Activated gamma-delta T cell treated with anti-CD3 and anti-CD28 coated beads, Interleukin-2, amount 50 U/mL, for 16 hours (primary cell): ENCODE results near the gene CDH19.
"Not testable (repeated sequence)": the region's sequence is repeated elsewhere in the genome, so short reads cannot be mapped to it uniquely, and the experiment has no call there.

Experiments
- DNase-seq: peaks from one replicate; pipeline ENCODE4 v3.0.0-alpha.2; 2020; ENCODE audit warnings: low read depth

CDH19 gene

DNA sequence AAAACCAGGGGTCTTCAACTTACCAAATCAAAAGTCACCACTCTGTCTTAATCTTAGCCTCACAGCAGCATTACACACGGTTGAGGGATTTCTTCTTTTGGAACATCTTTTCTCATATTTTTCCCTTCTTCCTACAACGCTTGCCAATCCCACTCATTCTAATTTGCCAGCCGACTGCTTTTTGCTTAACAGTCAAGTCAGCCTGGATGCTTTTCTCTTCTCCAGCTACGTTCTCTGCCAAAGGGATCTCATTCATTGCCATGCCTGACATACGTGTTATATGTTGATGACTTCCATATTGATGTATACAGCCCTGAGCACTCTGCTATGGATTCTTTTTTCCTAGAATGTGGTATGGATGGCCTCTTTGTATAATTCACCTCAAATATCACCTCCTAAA, 37.3 kb downstream of the CDH19 start:
- no peak for DNase-seq

DNA sequence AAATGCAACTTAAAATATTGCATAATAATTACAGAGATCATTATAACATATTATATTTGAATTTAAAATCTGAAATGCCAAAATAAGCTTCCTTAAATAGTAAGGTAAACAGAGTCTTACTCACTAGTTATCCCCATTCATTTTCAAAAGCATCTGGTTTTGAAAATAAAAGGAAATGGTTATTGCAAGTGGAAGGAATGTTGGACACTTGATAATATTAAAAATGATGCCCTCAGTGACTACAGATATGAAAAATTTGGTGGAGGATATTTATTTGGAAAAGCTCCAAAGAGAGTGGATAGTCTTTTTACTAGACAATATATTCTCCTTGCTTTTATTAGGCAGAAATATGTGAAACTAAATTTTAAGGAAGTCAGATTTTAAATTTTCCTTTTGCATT, 39.7 kb downstream of the CDH19 start:
- no peak for DNase-seq

DNA sequence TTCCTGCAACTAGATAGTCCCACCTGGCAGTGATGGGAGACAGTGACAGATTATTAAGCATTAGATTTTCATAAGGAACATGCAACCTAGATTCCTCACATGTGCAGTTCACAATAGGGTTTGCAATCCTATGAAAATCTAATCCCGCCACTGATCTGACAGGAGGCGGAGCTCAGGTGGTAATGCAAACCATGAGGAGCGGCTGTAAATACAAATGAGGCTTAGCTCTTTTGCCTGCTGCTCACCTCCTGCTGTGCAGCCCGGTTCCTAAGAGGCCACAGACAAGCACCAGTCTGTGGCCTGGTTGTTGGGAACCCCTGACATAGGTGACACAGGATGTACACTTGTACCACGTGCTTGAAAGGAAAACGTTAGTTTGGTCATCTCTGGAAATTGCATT, 41.6 kb downstream of the CDH19 start:
- DNase-seq = no peak

GRCh38 chr18:66560094-66560493, 43.8 kb downstream of the CDH19 start:
- no peak for DNase-seq

GRCh38 chr18:66558773-66559172, 45.1 kb downstream of the CDH19 start:
- DNase-seq = no peak

DNA sequence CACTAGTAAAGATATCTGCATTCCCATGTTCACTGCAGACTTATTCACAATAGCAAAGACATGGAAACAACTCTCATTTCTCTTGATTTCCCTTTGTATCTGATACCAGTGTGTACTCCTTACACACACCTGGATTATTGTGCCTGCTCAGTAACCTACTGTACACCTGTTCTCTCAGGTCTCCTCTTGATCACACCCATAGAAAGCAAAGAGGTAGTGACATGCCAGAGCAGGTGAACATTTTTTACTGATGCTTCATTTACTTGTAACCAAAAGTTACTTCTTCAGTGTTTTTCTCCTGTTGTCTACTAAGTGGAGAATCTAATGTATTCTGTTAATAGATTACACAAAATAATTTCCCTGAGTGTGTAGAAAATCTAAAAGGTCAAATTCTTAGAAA, 46.8 kb downstream of the CDH19 start:
- no peak for DNase-seq

GRCh38 chr18:66555585-66555984, 48.3 kb downstream of the CDH19 start:
- DNase-seq = no peak

GRCh38 chr18:66553824-66554223, 50.1 kb downstream of the CDH19 start:
- DNase-seq = no peak

DNA sequence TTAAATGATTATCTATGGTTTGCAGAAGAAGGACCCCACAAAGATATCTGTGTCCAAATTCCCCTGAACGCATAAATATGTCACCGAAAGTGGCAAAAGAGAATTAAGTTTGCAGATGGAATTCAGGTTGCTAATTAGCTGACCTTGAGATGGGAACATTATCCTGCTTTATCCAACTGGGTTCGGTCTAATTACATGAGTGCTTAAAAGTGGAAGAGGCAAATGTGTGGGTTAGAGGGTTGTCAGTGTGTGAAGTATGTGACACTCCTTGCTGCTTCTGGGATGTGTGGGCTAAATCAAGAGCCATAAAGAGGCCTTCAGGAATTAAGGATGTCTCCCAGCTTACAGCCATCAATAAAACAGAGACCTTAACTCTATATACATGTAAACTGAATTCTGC, 53.5 kb downstream of the CDH19 start:
- no peak for DNase-seq

DNA sequence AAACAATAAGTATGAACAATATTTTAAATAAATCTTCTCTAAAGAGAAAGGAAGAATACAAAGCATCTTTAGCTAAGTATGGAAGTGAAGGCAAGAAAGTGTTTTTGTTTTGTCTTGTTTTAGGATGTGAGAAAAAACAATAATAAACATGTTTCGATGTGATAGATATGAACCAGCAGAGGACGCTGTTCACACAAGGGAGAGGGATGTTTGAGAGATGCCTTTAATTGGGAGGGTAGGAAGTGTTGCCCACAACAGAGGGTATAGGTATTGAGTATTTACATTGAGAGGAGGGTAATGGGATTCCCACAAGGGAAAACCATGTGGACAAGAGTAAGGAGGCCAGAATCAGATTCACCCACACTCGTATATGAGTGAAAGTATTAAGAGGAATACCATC, 55.1 kb downstream of the CDH19 start:
- no peak for DNase-seq

DNA sequence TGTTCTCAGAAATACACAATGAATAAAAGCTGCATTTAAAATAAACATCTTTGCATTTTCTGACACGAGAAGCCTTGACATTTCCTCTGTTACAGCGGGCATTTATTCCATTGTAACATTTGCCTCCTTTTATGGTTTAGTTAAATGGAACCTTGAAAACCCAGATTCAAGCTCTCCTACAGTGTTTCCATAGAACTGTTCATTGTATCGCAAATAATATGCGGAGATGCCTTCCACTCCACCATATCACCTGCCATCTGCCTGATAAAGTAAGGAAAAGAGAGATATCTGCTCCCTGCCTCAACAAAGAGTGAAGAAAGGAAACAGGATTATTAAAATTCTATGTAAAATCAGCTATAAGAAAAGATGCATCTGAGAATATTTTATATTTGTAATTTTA, 69.8 kb downstream of the CDH19 start:
- no peak for DNase-seq

- no peak for DNase-seq
Observed at GRCh38 chr18:66533693-66534092, 70.2 kb downstream of the CDH19 start.

- no peak for DNase-seq
Observed at GRCh38 chr18:66523219-66523991, 80.5 kb downstream of the CDH19 start.

- no peak for DNase-seq
Observed at GRCh38 chr18:66513996-66514395, 89.9 kb downstream of the CDH19 start.

DNA sequence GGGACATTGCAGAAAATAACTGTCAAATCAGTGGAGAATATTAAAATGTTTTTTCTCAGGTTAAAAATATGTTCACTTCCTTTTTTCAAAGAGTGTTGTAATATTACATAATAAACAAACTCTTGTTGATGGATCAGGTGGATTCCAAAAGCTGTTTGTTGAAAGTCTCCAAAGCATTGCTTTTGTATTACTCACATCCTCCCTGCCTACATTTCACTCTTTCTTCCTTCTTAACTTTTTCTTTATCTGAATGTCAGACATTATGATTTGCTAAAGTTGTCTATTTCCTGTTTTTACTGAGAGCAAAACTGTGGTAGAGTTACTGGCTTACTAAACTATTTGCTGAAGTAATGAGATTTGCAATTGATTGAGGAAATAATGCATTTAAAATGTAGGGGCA, 92.1 kb downstream of the CDH19 start:
- DNase-seq = no peak

- DNase-seq = no peak
Observed at GRCh38 chr18:66511289-66511688, 92.6 kb downstream of the CDH19 start.

- no peak for DNase-seq
Observed at GRCh38 chr18:66510357-66511045, 93.4 kb downstream of the CDH19 start.

DNA sequence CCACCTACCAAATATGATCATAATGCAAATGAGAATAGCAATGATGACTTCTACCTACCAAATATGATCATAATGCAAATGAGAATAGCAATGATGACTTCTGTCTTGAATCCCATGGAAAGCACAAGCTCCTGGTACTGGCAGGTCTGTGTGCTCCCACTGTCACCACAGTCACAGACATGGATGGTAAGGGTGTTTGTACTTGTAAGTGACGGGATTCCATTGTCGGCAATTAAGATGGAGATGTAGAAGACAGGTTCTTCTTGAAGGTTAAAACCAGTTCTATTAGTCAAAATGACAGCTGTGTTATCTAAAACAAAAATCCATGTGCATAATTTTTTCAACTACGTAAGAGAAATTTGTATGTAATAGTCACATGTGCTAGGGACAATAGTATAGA, 95.0 kb downstream of the CDH19 start:
- DNase-seq = no peak

DNA sequence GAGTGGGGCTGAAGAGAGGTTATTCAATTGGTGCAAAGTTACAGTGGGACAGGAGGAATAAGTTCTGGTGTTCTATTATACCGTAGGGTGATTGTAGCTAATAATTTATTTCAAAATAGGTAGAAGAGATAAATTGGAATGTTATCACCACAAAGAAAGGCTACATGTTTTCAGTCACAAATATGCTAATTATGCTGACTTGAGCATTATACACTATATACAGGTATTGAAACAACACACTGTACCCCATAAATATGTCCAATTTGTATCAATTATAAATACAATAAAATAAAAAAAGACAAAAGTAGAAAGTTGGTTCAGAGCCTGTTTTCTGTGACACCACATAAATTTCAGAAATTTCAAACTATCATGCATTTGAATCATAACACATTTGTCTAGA, 97.7 kb downstream of the CDH19 start:
- no peak for DNase-seq

DNA sequence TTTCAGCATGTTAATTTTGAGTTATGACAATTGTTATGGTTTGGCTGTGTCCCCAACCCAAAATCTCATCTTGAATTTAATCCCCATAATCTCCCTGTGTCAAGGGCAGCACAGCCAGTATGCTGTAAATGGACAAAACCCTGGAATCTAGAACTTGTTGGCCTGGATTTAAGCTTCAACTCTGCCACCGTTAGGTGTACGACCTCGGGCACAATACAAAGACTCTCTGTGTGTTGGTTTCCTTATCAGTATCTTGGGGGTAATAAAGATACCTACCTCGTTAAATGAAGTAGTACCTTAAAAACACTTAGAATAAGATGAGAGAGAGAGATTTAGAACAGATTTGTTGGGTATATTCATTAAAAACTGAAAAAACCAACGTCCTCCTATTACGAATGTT, 106.5 kb downstream of the CDH19 start:
- DNase-seq = no peak

GRCh38 chr18:66495844-66496243, 108.0 kb downstream of the CDH19 start:
- no peak for DNase-seq

DNA sequence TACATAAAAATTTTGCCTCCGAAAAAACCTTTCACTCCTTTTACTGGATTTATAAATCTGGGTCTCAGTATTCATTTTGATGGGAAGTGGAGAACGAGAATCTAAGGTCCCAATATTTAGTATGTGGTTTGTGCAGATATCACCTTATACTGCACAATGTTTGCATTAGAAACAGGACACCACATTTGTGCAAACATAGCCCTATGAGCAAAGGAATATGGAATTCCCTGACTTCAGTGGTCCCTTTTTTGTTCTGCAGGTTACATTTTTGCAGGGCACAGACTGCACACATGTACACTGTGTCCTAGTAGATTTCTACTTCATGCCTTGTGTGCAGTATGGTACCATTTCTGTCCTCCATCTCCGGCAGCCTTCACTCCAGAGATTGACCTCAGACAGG, 130.0 kb downstream of the CDH19 start:
- DNase-seq = no peak

DNA sequence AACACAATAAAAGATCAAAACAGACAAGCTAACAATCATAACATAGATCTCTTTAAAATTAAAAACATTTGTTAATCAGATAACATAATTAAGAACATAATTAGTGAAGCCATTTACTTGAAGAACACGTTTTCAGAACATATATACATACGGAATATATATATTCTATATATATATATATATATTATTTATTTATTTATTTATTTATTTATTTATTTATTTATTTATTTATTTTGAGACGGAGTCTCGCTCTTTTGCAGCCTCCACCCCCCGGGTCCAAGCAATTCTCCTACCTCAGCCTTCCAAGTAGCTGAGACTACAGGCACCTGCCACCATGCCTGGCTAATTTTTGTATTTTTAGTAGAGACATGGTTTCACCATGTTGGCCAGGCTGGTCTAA, 137.7 kb downstream of the CDH19 start:
- DNase-seq = not testable (repeated sequence)

GRCh38 chr18:66461344-66461743, 142.5 kb downstream of the CDH19 start:
- no peak for DNase-seq
